Uterus (tissue), 4 donors: ENCODE results near the gene SPRY4. TPM values are rescaled to one million over a fixed set of nuclear protein-coding genes. Genes with fewer than 3 reads are reported as not detected.

Experiments used
- DNase-seq, 2 donors: peaks; one replicate each; pipeline ENCODE4 v3.0.0-alpha.2; 2019 to 2020
- H3K27ac ChIP-seq, 2 donors: fragments of 200-600 bp; sonication (generic); 1 replicate in 1 of 2; 2 replicates in 1 of 2; pipeline ENCODE4 v1.5.1; 2016 to 2018
- H3K27me3 ChIP-seq, 2 donors: fragments of 200-600 bp; sonication (generic); one replicate each; pipeline ENCODE4 v1.5.1; 2018 to 2019; ENCODE audit warnings: control low read depth in 1 of 2
- H3K36me3 ChIP-seq, 2 donors: fragments of 200-600 bp; sonication (generic); one replicate each; pipeline ENCODE4 v1.5.1; 2019; ENCODE audit warnings: control low read depth in 1 of 2
- H3K4me1 ChIP-seq, 2 donors: fragments of 200-600 bp; sonication (generic); one replicate each; pipeline ENCODE4 v1.5.1; 2018 to 2019; ENCODE audit warnings: control low read depth in 1 of 2
- H3K4me3 ChIP-seq, 2 donors: fragments of 200-600 bp; sonication (generic); 1 replicate in 1 of 2; 2 replicates in 1 of 2; pipeline ENCODE4 v1.5.1; 2018 to 2019; ENCODE audit warnings: mild to moderate bottlenecking in 1 of 2
- H3K9me3 ChIP-seq, 2 donors: fragments of 200-600 bp; sonication (generic); one replicate each; pipeline ENCODE4 v1.5.1; 2019; ENCODE audit warnings: control low read depth in 1 of 2
- POLR2A ChIP-seq, 2 donors: fragments of 450-650 bp; IDR thresholded peaks; one replicate each; pipeline ENCODE4 v1.6.1; 2016; ENCODE audit warnings: antibody characterized with exemption in 2 of 2, mild to moderate bottlenecking in 1 of 2, moderate library complexity in 1 of 2
- intact Hi-C: fragments of 100-400 bp; cut with DNase I; formaldehyde crosslinking; loops from one replicate; pipeline ENCODE4 v1.15.1; 2023; ENCODE audit warnings: low total_unique reads
- total RNA-seq, 4 donors: library from RNA; depleted of rRNA in 3 of 4; stranded (reverse); fragments of >200 nt in 3 of 4; gene quantifications; one replicate each; pipeline versions ENCODE4 v1.1.0 to v1.2.4, GENCODE V29; 2014 to 2023
- TF ChIP-seq, protein P1 (sequence below), 4 experiments: fragments of 200-600 bp in 2 of 4; fragments of 450-650 bp in 2 of 4; sonication (generic) in 2 of 4; IDR thresholded peaks; one replicate each; pipeline ENCODE4 v1.5.1; 2016 to 2019; ENCODE audit warnings: antibody characterized with exemption in 4 of 4, mild to moderate bottlenecking in 2 of 4, moderate library complexity in 1 of 4
- donor health status: DM: yes; HTN: yes; CAD: no.

Gene SPRY4
- total RNA-seq, 4 donors from 2014 or later: 3.1 to 14.3 (median 12.1) TPM

DNA sequence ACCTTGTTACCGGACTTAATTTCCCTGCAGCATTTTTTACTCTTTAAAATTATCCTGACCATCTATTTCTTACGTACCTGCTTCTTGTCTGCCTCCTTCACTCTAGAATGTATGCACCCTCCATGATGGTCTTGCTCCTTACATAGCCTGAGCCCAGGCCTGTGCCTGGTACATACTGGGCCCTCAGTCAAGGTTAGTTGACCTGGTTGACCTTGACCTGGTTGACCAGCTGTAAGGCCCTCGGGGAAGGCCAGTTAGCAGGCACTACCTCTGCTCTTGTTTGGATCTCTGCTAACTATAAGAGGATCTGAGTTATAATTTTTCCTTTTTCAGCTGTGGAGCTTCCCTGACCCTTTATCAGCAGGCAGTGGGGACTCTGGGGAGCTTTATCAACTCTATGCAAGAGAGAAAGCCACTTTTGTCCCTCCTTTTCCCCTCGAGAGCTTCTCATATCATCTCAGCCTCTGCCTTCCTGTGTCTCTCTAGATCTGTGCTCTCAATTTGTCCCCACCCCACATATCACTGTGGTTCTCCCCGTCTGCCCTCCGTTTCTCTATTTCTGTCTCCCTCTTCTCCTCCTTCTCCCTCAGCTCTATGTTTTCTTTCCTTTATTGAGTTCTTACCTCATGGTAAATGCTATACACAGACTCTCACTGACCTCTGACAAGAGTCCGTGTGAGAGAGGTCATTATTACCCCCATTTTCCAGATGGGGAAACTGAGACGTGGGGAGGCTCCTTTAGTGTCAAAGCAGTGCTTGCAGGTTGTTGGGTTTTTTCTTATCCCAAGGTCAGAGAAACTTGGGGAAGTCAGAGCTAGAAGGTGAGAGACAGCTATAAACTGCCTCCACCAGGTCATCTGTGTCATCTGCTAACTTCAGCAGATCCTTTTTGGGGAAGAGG lies 28.6 kb downstream of the SPRY4 start:
- DNase-seq: no peak
- no peak overlapping the region for H3K4me3 ChIP-seq
- no peak overlapping the region for H3K27ac ChIP-seq
- TF ChIP-seq, protein P1, sequence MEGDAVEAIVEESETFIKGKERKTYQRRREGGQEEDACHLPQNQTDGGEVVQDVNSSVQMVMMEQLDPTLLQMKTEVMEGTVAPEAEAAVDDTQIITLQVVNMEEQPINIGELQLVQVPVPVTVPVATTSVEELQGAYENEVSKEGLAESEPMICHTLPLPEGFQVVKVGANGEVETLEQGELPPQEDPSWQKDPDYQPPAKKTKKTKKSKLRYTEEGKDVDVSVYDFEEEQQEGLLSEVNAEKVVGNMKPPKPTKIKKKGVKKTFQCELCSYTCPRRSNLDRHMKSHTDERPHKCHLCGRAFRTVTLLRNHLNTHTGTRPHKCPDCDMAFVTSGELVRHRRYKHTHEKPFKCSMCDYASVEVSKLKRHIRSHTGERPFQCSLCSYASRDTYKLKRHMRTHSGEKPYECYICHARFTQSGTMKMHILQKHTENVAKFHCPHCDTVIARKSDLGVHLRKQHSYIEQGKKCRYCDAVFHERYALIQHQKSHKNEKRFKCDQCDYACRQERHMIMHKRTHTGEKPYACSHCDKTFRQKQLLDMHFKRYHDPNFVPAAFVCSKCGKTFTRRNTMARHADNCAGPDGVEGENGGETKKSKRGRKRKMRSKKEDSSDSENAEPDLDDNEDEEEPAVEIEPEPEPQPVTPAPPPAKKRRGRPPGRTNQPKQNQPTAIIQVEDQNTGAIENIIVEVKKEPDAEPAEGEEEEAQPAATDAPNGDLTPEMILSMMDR (IDR thresholded peaks at IDR 0.05): no peak
- TF ChIP-seq POLR2A (IDR thresholded peaks at IDR 0.05): no peak
- H3K4me1 ChIP-seq: no peaks in the 10 kb centered on the region
- no peaks in the 10 kb centered on the region for H3K27me3 ChIP-seq
- H3K9me3 ChIP-seq: no peaks in the 10 kb centered on the region
- intact Hi-C loops: no loop called here
- H3K36me3 ChIP-seq: no peaks in the 10 kb centered on the region

DNA sequence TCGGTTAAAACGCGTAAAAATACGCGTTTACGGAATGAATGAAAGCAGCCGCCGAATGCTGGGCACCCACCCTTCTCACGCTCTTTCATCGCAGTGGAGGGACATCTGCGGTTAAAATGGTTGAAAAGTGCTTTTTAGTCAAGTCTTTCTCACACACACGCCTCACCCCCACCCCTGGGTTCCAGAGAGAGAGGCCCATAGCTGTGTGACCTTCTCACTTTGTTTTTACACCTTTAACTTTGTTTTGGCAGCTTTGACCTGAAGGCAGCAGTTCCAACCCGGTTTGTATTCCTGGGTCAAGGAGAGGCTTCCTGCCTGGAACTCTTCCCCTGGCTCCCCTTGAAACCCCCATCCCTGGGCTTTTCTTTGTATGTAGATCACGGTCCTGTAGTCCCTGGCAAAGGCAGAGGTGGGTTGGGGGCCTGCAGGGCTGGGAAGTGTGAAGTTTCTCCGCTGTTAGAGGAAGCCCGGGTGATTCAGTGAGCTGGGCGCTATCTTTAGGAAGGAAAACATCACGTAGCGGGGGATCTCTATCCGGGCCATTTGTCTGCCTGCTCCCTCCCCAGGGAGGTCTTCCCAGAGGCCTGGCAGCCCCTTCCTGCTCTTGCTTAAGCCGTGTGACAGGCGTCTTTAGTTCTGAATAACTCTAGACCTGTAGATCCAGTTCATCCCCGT lies 29.6 kb downstream of the SPRY4 start:
- H3K27me3 ChIP-seq: no peaks in the 10 kb centered on the region
- H3K9me3 ChIP-seq: no peaks in the 10 kb centered on the region
- no peak overlapping the region for H3K4me3 ChIP-seq
- no peak for DNase-seq
- intact Hi-C loops: no loop called here
- no peak overlapping the region for H3K27ac ChIP-seq
- H3K4me1 ChIP-seq: no peaks in the 10 kb centered on the region
- H3K36me3 ChIP-seq: no peaks in the 10 kb centered on the region
- TF ChIP-seq, protein P1 (IDR thresholded peaks at IDR 0.05): no peak

DNA sequence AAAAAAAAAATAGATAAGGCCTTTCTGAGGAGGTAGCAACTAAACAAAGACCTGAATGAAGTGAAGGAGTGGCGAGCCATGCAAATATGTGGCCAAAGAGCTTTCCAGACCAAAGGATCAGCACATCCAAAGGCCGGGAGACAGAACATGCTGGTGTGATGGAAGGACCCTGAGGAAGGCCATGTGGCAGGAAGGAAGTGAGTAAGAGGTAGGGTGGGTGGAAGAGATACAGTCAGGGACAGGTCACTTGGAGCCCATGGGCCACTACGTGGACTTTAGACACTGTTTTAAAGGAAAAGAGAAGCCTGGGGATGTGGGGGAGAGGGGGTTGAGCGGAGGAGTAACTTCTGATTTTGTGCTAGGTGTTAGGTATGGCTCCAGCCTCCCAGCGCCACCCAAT lies 31.3 kb downstream of the SPRY4 start:
- intact Hi-C loops: no loop called here

DNA sequence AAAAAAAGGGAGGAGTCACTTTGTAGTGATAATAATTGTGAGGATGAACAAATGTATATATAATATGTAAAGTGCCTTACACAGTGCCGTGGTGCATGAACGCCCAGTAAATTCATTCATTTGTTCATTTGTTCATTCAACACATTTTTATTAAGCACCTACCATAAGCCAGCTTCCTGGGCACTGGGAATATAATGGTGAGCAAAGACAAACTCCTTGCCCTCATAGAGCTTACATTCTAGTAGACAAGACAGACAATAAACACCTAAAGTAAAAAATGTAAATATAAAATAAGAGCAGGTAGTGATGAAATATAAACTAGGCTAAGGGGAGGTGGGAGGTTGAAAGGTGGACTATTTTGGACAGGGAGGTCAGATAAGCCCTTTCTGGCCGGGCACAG lies 32.0 kb downstream of the SPRY4 start:
- Histone ChIP-seq H3K36me3 (no peaks in the 10 kb centered on the region), H3K27ac (no peak overlapping the region), H3K4me3 (no peak overlapping the region), H3K27me3 (no peaks in the 10 kb centered on the region), H3K4me1 (no peaks in the 10 kb centered on the region), H3K9me3 (no peaks in the 10 kb centered on the region)
- DNase-seq: no peak
- TF ChIP-seq, protein P1 (IDR thresholded peaks at IDR 0.05): no peak
- TF ChIP-seq POLR2A (IDR thresholded peaks at IDR 0.05): no peak
- intact Hi-C loops: no loop called here

More for the DNA sequence above, 31.3 kb downstream of the SPRY4 start:
- no peak for DNase-seq
- H3K27ac ChIP-seq: no peak overlapping the region
- TF ChIP-seq POLR2A (IDR thresholded peaks at IDR 0.05): no peak
- TF ChIP-seq, protein P1 (IDR thresholded peaks at IDR 0.05): no peak
- no peaks in the 10 kb centered on the region for H3K4me1 ChIP-seq
- no peaks in the 10 kb centered on the region for H3K36me3 ChIP-seq
- H3K27me3 ChIP-seq: no peaks in the 10 kb centered on the region
- H3K4me3 ChIP-seq: no peak overlapping the region
- H3K9me3 ChIP-seq: no peaks in the 10 kb centered on the region

DNA sequence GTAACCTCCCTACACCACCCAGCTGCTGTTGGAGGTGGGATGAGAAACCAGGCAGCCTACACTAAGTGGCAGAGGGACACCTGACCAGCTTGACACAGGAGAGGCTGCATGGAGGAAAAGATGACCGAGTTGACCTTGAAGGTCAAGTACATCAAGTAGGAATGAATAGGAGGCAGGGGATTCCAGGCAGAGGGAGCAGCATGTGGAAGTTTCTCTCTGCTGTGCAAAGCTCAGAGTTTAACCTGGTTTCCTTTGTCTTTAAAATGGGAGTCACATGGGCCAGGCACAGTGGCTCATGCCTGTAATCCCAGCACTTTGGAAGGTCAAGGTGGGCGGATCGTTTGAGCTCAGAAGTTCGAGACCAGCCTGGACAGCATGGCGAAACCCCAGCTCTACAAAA lies 32.6 kb downstream of the SPRY4 start:
- no peaks in the 10 kb centered on the region for H3K9me3 ChIP-seq
- H3K27me3 ChIP-seq: no peaks in the 10 kb centered on the region
- DNase-seq: no peak
- no peaks in the 10 kb centered on the region for H3K36me3 ChIP-seq
- H3K4me3 ChIP-seq: no peak overlapping the region
- intact Hi-C loops: no loop called here
- H3K4me1 ChIP-seq: no peaks in the 10 kb centered on the region
- no peak for TF ChIP-seq POLR2A (IDR thresholded peaks at IDR 0.05)
- TF ChIP-seq, protein P1 (IDR thresholded peaks at IDR 0.05): no peak
- H3K27ac ChIP-seq: no peak overlapping the region
